WTC11 (cell line): ENCODE measurements around the gene DAB1. TPM values are rescaled to one million over a fixed set of nuclear protein-coding genes. Genes with fewer than 3 reads are reported as not detected.

Source experiments
- ATAC-seq: fragments of 200-7000 bp; cut with Tn5 transposase; 2 replicates; pipeline ENCODE4 v1.10.0; 2021; ENCODE audit warnings: mild to moderate bottlenecking, moderate library complexity
- CTCF ChIA-PET: fragments of 300-600 bp; sonication (Branson Sonifier 250); formaldehyde crosslinking; loops from one replicate; lab custom pipeline; 2021; ENCODE audit warnings: antibody characterized with exemption; lab: Charles Lee
- POLR2A ChIA-PET: fragments of 350-600 bp; sonication (Branson Sonifier 250); formaldehyde crosslinking; loops from one replicate; lab custom pipeline; 2021; ENCODE audit warnings: antibody characterized with exemption; lab: Charles Lee
- DNase-seq: peaks from one replicate; pipeline ENCODE4 v3.0.0; 2021; ENCODE audit warnings: low spot score
- H3K27ac Mint-ChIP-seq: 2 replicates; pipeline ENCODE4 v1.8.0; 2021; ENCODE audit warnings: mixed read lengths
- H3K27me3 Mint-ChIP-seq: 2 replicates; pipeline ENCODE4 v1.8.0; 2021; ENCODE audit warnings: low read depth, mild to moderate bottlenecking, moderate library complexity, mixed read lengths
- H3K36me3 Mint-ChIP-seq: 2 replicates; pipeline ENCODE4 v1.8.0; 2021; ENCODE audit warnings: mixed read lengths
- H3K4me1 Mint-ChIP-seq: 2 replicates; pipeline ENCODE4 v1.8.0; 2022; ENCODE audit warnings: mixed read lengths
- H3K4me3 Mint-ChIP-seq: 2 replicates; pipeline ENCODE4 v1.8.0; 2021; ENCODE audit warnings: mild to moderate bottlenecking, moderate library complexity, mixed read lengths
- H3K9me3 Mint-ChIP-seq: 2 replicates; pipeline ENCODE4 v1.8.0; 2021; ENCODE audit warnings: mixed read lengths
- ELF4 ChIP-seq: sonication (generic); formaldehyde crosslinking; IDR thresholded peaks from 2 replicates; pipeline ENCODE4 v1.8.1; 2022; ENCODE audit warnings: low read depth, mild to moderate bottlenecking, moderate library complexity, missing genetic modification reagents
- EMX1 ChIP-seq: fragments of 250-450 bp; sonication (Bioruptor Pico); IDR thresholded peaks from 2 replicates; pipeline ENCODE4 v1.8.0; 2021; ENCODE audit warnings: mild to moderate bottlenecking
- FOXP1 ChIP-seq: sonication (generic); formaldehyde crosslinking; IDR thresholded peaks from 2 replicates; pipeline ENCODE4 v1.8.0; 2022; ENCODE audit warnings: missing genetic modification reagents, mild to moderate bottlenecking, moderate library complexity, borderline replicate concordance
- JAZF1 ChIP-seq: fragments of 250-450 bp; sonication (Bioruptor Pico); IDR thresholded peaks from 2 replicates; pipeline ENCODE4 v1.9.0; 2021; ENCODE audit warnings: moderate library complexity, mild to moderate bottlenecking, inconsistent platforms
- MYBL2 ChIP-seq: sonication (generic); formaldehyde crosslinking; IDR thresholded peaks from 2 replicates; pipeline ENCODE4 v1.8.1; 2023; ENCODE audit warnings: mild to moderate bottlenecking, moderate library complexity, missing genetic modification reagents
- PRRX2 ChIP-seq: fragments of 250-450 bp; sonication (Bioruptor Pico); IDR thresholded peaks from 2 replicates; pipeline ENCODE4 v1.8.0; 2021; ENCODE audit warnings: mild to moderate bottlenecking
- RORB ChIP-seq: fragments of 250-450 bp; sonication (Bioruptor Pico); IDR thresholded peaks from 2 replicates; pipeline ENCODE4 v1.9.0; 2021; ENCODE audit warnings: mild to moderate bottlenecking
- TEAD4 ChIP-seq: sonication (generic); formaldehyde crosslinking; IDR thresholded peaks from 2 replicates; pipeline ENCODE4 v1.8.0; 2022; ENCODE audit warnings: mild to moderate bottlenecking, missing genetic modification reagents
- TP53 ChIP-seq: sonication (generic); formaldehyde crosslinking; IDR thresholded peaks from 2 replicates; pipeline ENCODE4 v1.8.1; 2023; ENCODE audit warnings: mild to moderate bottlenecking, missing genetic modification reagents
- ZNF121 ChIP-seq: sonication (generic); formaldehyde crosslinking; IDR thresholded peaks from 2 replicates; pipeline ENCODE4 v1.8.0; 2023; ENCODE audit warnings: missing genetic modification reagents
- ZNF263 ChIP-seq: sonication (generic); formaldehyde crosslinking; IDR thresholded peaks from 2 replicates; pipeline ENCODE4 v1.8.1; 2022; ENCODE audit warnings: low read depth, mild to moderate bottlenecking, moderate library complexity, missing genetic modification reagents
- ZNF396 ChIP-seq: fragments of 250-450 bp; sonication (Bioruptor Pico); IDR thresholded peaks from 2 replicates; pipeline ENCODE4 v1.8.0; 2021; ENCODE audit warnings: mild to moderate bottlenecking, moderate library complexity, borderline replicate concordance
- total RNA-seq: library from RNA; stranded (reverse); gene quantifications from 3 replicates; pipeline ENCODE4 v1.2.3, GENCODE V29; 2021
- TF ChIP-seq, protein P1 (sequence below): sonication (generic); formaldehyde crosslinking; IDR thresholded peaks from 2 replicates; pipeline ENCODE4 v1.8.0; 2022; ENCODE audit warnings: mild to moderate bottlenecking, missing genetic modification reagents
- TF ChIP-seq, protein P2 (sequence below): fragments of 250-450 bp; sonication (Bioruptor Pico); IDR thresholded peaks from 2 replicates; pipeline ENCODE4 v1.9.0; 2021; ENCODE audit warnings: mild to moderate bottlenecking, borderline replicate concordance
- TF ChIP-seq, protein P3 (sequence below): sonication (generic); formaldehyde crosslinking; IDR thresholded peaks from 2 replicates; pipeline ENCODE4 v1.8.0; 2023; ENCODE audit warnings: missing genetic modification reagents
- TF ChIP-seq, protein P4 (sequence below): sonication (generic); formaldehyde crosslinking; IDR thresholded peaks from 2 replicates; pipeline ENCODE4 v1.8.0; 2023; ENCODE audit warnings: missing genetic modification reagents, mild to moderate bottlenecking, borderline replicate concordance
- TF ChIP-seq, protein P5 (sequence below): fragments of 250-450 bp; sonication (Bioruptor Pico); IDR thresholded peaks from 2 replicates; pipeline ENCODE4 v1.8.0; 2021; ENCODE audit warnings: mild to moderate bottlenecking
- TF ChIP-seq, protein P6 (sequence below): sonication (generic); formaldehyde crosslinking; conservative IDR thresholded peaks from 2 replicates; pipeline ENCODE4 v1.8.1; 2023; ENCODE audit warnings: mild to moderate bottlenecking, low read depth, missing genetic modification reagents, moderate library complexity

The DAB1 gene
- total RNA-seq, 1 experiment from 2014 or later = 10.7 TPM

DNA sequence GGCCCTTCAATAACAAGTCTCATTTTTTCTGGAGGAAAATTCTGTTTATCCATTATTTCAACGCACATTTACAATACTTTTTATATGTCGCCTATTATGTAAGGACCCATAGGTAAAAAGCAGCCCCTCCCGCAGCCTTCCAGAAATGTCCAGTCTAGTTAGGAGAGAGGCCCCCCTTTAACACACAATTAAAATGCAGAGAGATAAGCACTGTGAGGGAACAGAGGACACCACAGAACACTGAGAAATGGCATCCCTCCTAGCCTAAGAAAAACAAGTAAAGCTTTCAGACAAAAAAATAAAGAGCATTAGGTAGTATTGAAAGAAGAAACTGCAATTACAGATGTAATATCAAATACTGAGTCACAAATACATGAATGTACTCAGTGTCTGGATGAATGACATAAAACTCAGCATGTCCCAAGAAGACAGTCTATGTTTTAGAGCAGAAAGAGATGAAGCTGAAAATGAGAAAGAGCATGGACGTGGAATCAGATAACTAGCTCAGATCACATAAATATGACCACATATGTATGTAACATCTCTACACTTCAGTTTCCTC is 62.9 kb downstream of the DAB1 start:
- CTCF ChIA-PET = interaction anchor here (0.6 to 1.2 kb wide), 2 partner anchors 10 to 1141 kb away, joined by 3 read pairs; no protein-coding TSS in a partner anchor
- DNase-seq (no peak), ATAC-seq (no peak)
- Mint-ChIP-seq H3K27ac (no peak overlapping the region), H3K9me3 (peaks cover 18% of the 10 kb centered on the region), H3K36me3 (peaks cover 17% of the 10 kb centered on the region), H3K27me3 (peaks cover 21% of the 10 kb centered on the region), H3K4me1 (peaks cover 29% of the 10 kb centered on the region), H3K4me3 (no peak overlapping the region)
- POLR2A ChIA-PET = no interaction called here
- TF ChIP-seq ZNF121 (CRISPR knock-in tag) (no peak), ZNF396 (no peak), EMX1 (CRISPR knock-in tag) (no peak), TEAD4 (CRISPR knock-in tag) (no peak), JAZF1 (CRISPR knock-in tag) (no peak), ELF4 (CRISPR knock-in tag) (no peak), PRRX2 (CRISPR knock-in tag) (no peak), RORB (no peak), FOXP1 (no peak), MYBL2 (CRISPR knock-in tag) (no peak), TP53 (CRISPR knock-in tag) (no peak), ZNF263 (no peak)
- TF ChIP-seq, protein P1, sequence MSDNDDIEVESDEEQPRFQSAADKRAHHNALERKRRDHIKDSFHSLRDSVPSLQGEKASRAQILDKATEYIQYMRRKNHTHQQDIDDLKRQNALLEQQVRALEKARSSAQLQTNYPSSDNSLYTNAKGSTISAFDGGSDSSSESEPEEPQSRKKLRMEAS (CRISPR knock-in tag) = no peak
- TF ChIP-seq, protein P2, sequence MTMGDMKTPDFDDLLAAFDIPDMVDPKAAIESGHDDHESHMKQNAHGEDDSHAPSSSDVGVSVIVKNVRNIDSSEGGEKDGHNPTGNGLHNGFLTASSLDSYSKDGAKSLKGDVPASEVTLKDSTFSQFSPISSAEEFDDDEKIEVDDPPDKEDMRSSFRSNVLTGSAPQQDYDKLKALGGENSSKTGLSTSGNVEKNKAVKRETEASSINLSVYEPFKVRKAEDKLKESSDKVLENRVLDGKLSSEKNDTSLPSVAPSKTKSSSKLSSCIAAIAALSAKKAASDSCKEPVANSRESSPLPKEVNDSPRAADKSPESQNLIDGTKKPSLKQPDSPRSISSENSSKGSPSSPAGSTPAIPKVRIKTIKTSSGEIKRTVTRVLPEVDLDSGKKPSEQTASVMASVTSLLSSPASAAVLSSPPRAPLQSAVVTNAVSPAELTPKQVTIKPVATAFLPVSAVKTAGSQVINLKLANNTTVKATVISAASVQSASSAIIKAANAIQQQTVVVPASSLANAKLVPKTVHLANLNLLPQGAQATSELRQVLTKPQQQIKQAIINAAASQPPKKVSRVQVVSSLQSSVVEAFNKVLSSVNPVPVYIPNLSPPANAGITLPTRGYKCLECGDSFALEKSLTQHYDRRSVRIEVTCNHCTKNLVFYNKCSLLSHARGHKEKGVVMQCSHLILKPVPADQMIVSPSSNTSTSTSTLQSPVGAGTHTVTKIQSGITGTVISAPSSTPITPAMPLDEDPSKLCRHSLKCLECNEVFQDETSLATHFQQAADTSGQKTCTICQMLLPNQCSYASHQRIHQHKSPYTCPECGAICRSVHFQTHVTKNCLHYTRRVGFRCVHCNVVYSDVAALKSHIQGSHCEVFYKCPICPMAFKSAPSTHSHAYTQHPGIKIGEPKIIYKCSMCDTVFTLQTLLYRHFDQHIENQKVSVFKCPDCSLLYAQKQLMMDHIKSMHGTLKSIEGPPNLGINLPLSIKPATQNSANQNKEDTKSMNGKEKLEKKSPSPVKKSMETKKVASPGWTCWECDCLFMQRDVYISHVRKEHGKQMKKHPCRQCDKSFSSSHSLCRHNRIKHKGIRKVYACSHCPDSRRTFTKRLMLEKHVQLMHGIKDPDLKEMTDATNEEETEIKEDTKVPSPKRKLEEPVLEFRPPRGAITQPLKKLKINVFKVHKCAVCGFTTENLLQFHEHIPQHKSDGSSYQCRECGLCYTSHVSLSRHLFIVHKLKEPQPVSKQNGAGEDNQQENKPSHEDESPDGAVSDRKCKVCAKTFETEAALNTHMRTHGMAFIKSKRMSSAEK (CRISPR knock-in tag) = no peak
- TF ChIP-seq, protein P3, sequence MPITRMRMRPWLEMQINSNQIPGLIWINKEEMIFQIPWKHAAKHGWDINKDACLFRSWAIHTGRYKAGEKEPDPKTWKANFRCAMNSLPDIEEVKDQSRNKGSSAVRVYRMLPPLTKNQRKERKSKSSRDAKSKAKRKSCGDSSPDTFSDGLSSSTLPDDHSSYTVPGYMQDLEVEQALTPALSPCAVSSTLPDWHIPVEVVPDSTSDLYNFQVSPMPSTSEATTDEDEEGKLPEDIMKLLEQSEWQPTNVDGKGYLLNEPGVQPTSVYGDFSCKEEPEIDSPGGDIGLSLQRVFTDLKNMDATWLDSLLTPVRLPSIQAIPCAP (CRISPR knock-in tag) = no peak
- TF ChIP-seq, protein P4, sequence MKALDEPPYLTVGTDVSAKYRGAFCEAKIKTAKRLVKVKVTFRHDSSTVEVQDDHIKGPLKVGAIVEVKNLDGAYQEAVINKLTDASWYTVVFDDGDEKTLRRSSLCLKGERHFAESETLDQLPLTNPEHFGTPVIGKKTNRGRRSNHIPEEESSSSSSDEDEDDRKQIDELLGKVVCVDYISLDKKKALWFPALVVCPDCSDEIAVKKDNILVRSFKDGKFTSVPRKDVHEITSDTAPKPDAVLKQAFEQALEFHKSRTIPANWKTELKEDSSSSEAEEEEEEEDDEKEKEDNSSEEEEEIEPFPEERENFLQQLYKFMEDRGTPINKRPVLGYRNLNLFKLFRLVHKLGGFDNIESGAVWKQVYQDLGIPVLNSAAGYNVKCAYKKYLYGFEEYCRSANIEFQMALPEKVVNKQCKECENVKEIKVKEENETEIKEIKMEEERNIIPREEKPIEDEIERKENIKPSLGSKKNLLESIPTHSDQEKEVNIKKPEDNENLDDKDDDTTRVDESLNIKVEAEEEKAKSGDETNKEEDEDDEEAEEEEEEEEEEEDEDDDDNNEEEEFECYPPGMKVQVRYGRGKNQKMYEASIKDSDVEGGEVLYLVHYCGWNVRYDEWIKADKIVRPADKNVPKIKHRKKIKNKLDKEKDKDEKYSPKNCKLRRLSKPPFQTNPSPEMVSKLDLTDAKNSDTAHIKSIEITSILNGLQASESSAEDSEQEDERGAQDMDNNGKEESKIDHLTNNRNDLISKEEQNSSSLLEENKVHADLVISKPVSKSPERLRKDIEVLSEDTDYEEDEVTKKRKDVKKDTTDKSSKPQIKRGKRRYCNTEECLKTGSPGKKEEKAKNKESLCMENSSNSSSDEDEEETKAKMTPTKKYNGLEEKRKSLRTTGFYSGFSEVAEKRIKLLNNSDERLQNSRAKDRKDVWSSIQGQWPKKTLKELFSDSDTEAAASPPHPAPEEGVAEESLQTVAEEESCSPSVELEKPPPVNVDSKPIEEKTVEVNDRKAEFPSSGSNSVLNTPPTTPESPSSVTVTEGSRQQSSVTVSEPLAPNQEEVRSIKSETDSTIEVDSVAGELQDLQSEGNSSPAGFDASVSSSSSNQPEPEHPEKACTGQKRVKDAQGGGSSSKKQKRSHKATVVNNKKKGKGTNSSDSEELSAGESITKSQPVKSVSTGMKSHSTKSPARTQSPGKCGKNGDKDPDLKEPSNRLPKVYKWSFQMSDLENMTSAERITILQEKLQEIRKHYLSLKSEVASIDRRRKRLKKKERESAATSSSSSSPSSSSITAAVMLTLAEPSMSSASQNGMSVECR (CRISPR knock-in tag) = no peak
- TF ChIP-seq, protein P5, sequence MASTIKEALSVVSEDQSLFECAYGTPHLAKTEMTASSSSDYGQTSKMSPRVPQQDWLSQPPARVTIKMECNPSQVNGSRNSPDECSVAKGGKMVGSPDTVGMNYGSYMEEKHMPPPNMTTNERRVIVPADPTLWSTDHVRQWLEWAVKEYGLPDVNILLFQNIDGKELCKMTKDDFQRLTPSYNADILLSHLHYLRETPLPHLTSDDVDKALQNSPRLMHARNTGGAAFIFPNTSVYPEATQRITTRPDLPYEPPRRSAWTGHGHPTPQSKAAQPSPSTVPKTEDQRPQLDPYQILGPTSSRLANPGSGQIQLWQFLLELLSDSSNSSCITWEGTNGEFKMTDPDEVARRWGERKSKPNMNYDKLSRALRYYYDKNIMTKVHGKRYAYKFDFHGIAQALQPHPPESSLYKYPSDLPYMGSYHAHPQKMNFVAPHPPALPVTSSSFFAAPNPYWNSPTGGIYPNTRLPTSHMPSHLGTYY = no peak
- TF ChIP-seq, protein P6, sequence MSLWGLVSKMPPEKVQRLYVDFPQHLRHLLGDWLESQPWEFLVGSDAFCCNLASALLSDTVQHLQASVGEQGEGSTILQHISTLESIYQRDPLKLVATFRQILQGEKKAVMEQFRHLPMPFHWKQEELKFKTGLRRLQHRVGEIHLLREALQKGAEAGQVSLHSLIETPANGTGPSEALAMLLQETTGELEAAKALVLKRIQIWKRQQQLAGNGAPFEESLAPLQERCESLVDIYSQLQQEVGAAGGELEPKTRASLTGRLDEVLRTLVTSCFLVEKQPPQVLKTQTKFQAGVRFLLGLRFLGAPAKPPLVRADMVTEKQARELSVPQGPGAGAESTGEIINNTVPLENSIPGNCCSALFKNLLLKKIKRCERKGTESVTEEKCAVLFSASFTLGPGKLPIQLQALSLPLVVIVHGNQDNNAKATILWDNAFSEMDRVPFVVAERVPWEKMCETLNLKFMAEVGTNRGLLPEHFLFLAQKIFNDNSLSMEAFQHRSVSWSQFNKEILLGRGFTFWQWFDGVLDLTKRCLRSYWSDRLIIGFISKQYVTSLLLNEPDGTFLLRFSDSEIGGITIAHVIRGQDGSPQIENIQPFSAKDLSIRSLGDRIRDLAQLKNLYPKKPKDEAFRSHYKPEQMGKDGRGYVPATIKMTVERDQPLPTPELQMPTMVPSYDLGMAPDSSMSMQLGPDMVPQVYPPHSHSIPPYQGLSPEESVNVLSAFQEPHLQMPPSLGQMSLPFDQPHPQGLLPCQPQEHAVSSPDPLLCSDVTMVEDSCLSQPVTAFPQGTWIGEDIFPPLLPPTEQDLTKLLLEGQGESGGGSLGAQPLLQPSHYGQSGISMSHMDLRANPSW (CRISPR knock-in tag) = no peak
